A673 (cell line): ENCODE results near the gene CDH1. TPM values are rescaled to one million over a fixed set of nuclear protein-coding genes. Genes with fewer than 3 reads are reported as not detected.

Source experiments
- BruUV-seq: library from RNA; stranded (reverse); fragments of 400-500 nt; replicated peaks from 2 replicates; lab custom pipeline; 2021; lab: Mats Ljungman, UMichigan
- CTCF ChIA-PET: fragments of 300-600 bp; sonication (Branson Sonifier 250); formaldehyde crosslinking; loops from one replicate; lab custom pipeline; 2022; ENCODE audit warnings: antibody characterized with exemption; lab: Charles Lee
- POLR2A ChIA-PET: fragments of 300-600 bp; sonication (Branson Sonifier 250); formaldehyde crosslinking; loops from one replicate; lab custom pipeline; 2022; ENCODE audit warnings: antibody characterized with exemption; ENCODE audit not compliant: low non-redundant PET; lab: Charles Lee
- DNase-seq: peaks from one replicate; pipeline ENCODE4 v3.0.0-alpha.2; 2015; ENCODE audit warnings: low spot score
- H3K27ac ChIP-seq: fragments of 200-600 bp; sonication (generic); 2 replicates; pipeline ENCODE4 v1.5.1; 2016; ENCODE audit warnings: mixed run types, low read depth, mild to moderate bottlenecking, mixed read lengths, antibody characterized with exemption, low read length; ENCODE audit not compliant: poor library complexity, severe bottlenecking
- H3K27me3 ChIP-seq: fragments of 200-600 bp; sonication (generic); replicated peaks from 2 replicates; pipeline ENCODE4 v1.6.1; 2017; ENCODE audit warnings: mixed run types, low read depth, mild to moderate bottlenecking, mixed read lengths, antibody characterized with exemption, low read length; ENCODE audit not compliant: insufficient read depth, poor library complexity
- H3K36me3 ChIP-seq: fragments of 200-600 bp; sonication (generic); 2 replicates; pipeline ENCODE4 v1.6.1; 2016; ENCODE audit warnings: mixed run types, mild to moderate bottlenecking, mixed read lengths, antibody characterized with exemption, low read length; ENCODE audit not compliant: insufficient read depth, poor library complexity, severe bottlenecking
- H3K4me1 ChIP-seq: fragments of 200-600 bp; sonication (generic); 2 replicates; pipeline ENCODE4 v1.6.1; 2017; ENCODE audit warnings: mixed run types, mild to moderate bottlenecking, mixed read lengths, antibody characterized with exemption, low read length; ENCODE audit not compliant: insufficient read depth, poor library complexity, severe bottlenecking
- H3K4me3 ChIP-seq: fragments of 200-600 bp; sonication (generic); 2 replicates; pipeline ENCODE4 v1.5.1; 2016; ENCODE audit warnings: low read depth, mixed run types, mild to moderate bottlenecking, mixed read lengths, low read length; ENCODE audit not compliant: poor library complexity, severe bottlenecking
- H3K9me3 ChIP-seq: fragments of 200-600 bp; sonication (generic); 2 replicates; pipeline ENCODE4 v1.6.1; 2016; ENCODE audit warnings: mixed run types, low read depth, mild to moderate bottlenecking, mixed read lengths, antibody characterized with exemption, low read length; ENCODE audit not compliant: poor library complexity, severe bottlenecking
- CTCF ChIP-seq: fragments of 300-800, 200-600 bp; sonication (generic); conservative IDR thresholded peaks from 2 replicates; pipeline ENCODE4 v1.5.1; 2017; ENCODE audit warnings: low read depth, mild to moderate bottlenecking, antibody characterized with exemption, low read length, moderate library complexity, mixed read lengths
- EZH2 ChIP-seq: fragments of 200-600 bp; sonication (generic); IDR thresholded peaks from 2 replicates; pipeline ENCODE4 v1.6.1; 2017; ENCODE audit warnings: borderline replicate concordance, low read depth, mild to moderate bottlenecking, mixed read lengths, antibody characterized with exemption, low read length; ENCODE audit not compliant: poor library complexity, severe bottlenecking
- intact Hi-C: fragments of 100-400 bp; cut with micrococcal nuclease; formaldehyde crosslinking; loops from one replicate; pipeline ENCODE4 v1.10.0; 2022; ENCODE audit not compliant: unreplicated experiment
- total RNA-seq: library from RNA; stranded (reverse); gene quantifications from 2 replicates; pipeline ENCODE4 v1.2.3, GENCODE V29; 2021

CDH1 gene
- total RNA-seq, 1 experiment from 2014 or later, result 0.06 TPM

DNA sequence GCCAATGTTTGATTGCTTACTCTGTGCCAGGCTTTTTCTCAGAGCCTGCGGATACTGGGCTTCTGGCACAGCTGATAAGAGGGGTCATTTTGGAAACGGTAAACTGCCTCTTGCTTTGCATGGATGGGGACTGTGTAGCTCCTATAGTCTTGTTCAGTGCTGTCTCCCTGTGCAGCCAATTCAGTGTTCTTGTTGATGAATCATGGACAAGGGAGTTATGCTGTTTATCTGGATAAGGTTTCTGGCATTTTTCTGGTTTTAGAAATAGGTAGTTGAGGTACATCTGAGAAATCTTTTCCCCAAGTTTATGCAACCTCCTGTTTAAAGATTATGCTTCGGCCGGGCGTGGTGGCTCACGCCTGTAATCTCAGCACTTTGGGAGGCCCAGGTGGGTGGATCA lies 89.6 kb downstream of the CDH1 start:
- H3K4me1 ChIP-seq, result no peaks in the 10 kb centered on the region
- TF ChIP-seq EZH2 (no peak), CTCF (no peak)
- no peak for DNase-seq
- no peak overlapping the region for H3K4me3 ChIP-seq
- CTCF ChIA-PET, result no interaction called here
- POLR2A ChIA-PET, result no interaction called here
- BruUV-seq, result no TSS peak
- no peak overlapping the region for H3K27ac ChIP-seq
- no peaks in the 10 kb centered on the region for H3K9me3 ChIP-seq
- no peaks in the 10 kb centered on the region for H3K27me3 ChIP-seq
- intact Hi-C loops, result no loop called here
- no peaks in the 10 kb centered on the region for H3K36me3 ChIP-seq

DNA sequence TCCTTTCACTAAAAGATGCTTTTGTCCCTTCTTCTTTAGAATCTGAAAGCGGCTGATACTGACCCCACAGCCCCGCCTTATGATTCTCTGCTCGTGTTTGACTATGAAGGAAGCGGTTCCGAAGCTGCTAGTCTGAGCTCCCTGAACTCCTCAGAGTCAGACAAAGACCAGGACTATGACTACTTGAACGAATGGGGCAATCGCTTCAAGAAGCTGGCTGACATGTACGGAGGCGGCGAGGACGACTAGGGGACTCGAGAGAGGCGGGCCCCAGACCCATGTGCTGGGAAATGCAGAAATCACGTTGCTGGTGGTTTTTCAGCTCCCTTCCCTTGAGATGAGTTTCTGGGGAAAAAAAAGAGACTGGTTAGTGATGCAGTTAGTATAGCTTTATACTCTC lies 96.2 kb downstream of the CDH1 start:
- CTCF ChIA-PET, result interaction anchor here (0.8 kb wide), 1 partner anchor 11 kb away, joined by 6 read pairs; no protein-coding TSS in a partner anchor

GRCh38 chr16:68834550-68834949 lies 97.5 kb downstream of the CDH1 start:
- Histone ChIP-seq H3K27me3 (no peaks in the 10 kb centered on the region), H3K9me3 (no peaks in the 10 kb centered on the region), H3K27ac (no peak overlapping the region), H3K4me1 (no peaks in the 10 kb centered on the region), H3K4me3 (no peak overlapping the region), H3K36me3 (no peaks in the 10 kb centered on the region)
- BruUV-seq, result no TSS peak
- intact Hi-C loops, result no loop called here
- no peak for TF ChIP-seq CTCF
- no peak for TF ChIP-seq EZH2
- no peak for DNase-seq
- CTCF ChIA-PET, result no interaction called here
- POLR2A ChIA-PET, result interaction anchor here (0.6 kb wide), 1 partner anchor 317 kb away, joined by 6 read pairs; no protein-coding TSS in a partner anchor

More for the DNA sequence above, 96.2 kb downstream of the CDH1 start:
- no peak for DNase-seq
- H3K27me3 ChIP-seq, result no peaks in the 10 kb centered on the region
- H3K4me1 ChIP-seq, result no peaks in the 10 kb centered on the region
- POLR2A ChIA-PET, result interaction anchor here (0.6 kb wide), 1 partner anchor 24 kb away, joined by 3 read pairs; no protein-coding TSS in a partner anchor
- BruUV-seq, result no TSS peak
- no peaks in the 10 kb centered on the region for H3K9me3 ChIP-seq
- intact Hi-C loops, result no loop called here
- no peak overlapping the region for H3K4me3 ChIP-seq
- no peak for TF ChIP-seq EZH2
- TF ChIP-seq CTCF, result no peak
- H3K27ac ChIP-seq, result no peak overlapping the region
- no peaks in the 10 kb centered on the region for H3K36me3 ChIP-seq
